C4-2B (cell line): ENCODE results near the gene FAM174C.

Source experiments
- CTCF ChIP-seq: fragments of 450-650 bp; conservative IDR thresholded peaks from 2 replicates; pipeline ENCODE4 v1.5.1; 2017; ENCODE audit warnings: mild to moderate bottlenecking
- ZFX ChIP-seq: fragments of 450-650 bp; IDR thresholded peaks from 2 replicates; pipeline ENCODE4 v1.6.1; 2017

- TF ChIP-seq CTCF (no peak), ZFX (no peak)
Measured at GRCh38 chr19:1289686-1290025, 14.3 kb downstream of the FAM174C start.
